GM21423 (cell line): Measurements from ENCODE around the gene DENND1B.

Experiments
- ATAC-seq: cut with Tn5 transposase; IDR thresholded peaks from one replicate; pipeline ENCODE4 v1.9.1; 2021; ENCODE audit warnings: mild to moderate bottlenecking, moderate library complexity; ENCODE audit not compliant: unreplicated experiment

DENND1B gene

GRCh38 chr1:197688233-197688632 lies 87.0 kb downstream of the DENND1B start:
- no peak for ATAC-seq

DNA sequence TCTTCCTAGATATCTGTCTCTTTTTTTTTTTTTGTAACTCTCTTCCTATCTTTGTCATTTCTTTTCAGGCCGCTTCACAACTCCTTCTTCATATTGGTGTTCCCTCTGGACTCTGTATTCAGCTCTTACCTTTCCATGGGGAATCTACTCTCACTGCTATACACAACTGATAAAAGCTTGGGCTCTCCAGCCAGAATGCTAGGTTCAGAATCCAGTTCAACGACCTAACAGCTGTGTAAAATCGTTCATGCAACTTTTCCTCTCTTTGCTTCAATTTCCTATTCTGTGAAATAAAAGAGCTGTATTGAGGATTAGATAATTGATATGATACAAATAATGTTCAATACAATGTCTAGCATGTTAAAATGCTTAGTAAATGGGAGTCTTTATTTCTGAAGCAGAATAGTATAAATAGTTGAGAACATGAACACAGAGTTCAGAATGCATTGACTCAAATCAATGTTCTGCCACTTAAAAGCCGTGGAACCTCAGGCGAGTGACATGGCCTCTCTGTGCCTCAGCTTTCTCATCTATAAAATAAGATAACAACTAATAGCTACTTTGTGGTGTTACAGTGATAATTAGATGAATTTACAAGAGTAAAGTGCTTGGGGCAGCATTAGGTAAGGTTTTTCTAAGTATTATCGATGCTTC lies 88.5 kb downstream of the DENND1B start:
- ATAC-seq: no peak

- ATAC-seq: no peak
Measured at GRCh38 chr1:197686231-197686630, 89.0 kb downstream of the DENND1B start.

- no peak for ATAC-seq
Measured at GRCh38 chr1:197685785-197686184, 89.5 kb downstream of the DENND1B start.

DNA sequence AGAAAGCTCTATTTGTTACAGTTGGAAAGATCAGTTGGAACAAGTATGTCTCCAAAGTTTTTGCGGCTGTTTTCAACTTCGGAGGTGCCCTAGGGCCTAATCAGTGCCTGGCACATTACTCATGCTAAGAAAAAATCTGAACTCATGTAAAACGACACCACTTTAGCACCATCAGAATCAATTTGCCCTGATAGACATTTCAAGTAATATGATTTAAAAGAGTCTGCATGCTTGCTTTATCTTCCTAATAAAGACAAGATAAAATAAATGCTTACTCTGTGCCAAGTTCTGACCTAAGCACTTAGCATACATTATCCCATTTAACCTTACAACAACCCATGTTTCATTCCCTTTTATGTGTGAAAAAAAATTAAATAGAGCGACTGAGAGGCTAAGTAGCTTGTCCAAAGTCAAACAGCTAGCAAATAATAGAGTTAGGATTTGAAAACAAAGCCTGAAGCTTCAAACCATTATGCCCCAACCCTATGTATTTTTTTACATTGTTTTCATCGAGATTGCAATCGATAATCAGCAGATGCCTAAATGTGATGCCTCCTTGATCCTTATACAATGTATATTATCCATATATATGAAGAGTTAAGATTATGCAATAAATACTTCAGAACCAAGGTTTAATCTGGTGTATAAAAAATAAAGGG lies 91.3 kb downstream of the DENND1B start:
- ATAC-seq: no peak

DNA sequence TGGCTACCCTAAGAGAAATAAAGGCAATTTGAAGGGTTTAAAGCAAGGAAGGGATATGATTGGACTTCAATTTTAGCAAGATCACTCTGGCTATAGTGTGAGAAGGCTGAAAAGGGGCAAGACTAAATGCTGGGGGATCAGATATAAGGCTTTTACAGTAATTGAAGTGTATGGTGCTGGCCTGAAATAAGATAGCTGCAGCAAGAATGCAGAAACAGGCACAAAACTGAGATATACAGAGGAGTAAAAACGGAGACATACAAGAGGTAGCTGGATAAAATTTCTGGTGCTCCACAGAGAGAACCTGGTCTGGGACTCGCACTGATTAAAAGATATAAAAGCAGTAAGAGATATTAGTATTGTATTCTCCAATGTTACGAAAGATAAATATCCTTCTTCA lies 92.0 kb downstream of the DENND1B start:
- no peak for ATAC-seq

- ATAC-seq: no peak
Measured at GRCh38 chr1:197680311-197680710, 95.0 kb downstream of the DENND1B start.

GRCh38 chr1:197677752-197678295 lies 97.5 kb downstream of the DENND1B start:
- no peak for ATAC-seq

DNA sequence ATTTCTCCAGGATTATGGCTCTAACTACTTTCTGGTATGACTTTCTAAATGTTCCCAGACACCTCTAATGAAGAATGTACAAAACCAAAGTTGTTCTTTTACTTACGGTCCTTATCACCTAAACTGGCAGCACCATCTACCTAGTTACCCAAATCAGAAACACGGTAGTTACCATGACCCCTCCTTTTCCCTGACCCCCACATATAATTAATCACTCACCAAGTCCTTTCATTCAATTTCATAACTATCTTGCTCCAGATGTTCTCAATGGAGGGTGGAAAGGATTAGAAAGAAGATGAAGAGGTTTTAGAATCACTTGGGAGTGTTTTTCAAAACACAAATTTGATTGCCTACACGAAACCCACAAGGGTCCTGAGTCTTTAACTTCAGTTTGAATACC lies 98.0 kb downstream of the DENND1B start:
- no peak for ATAC-seq

- ATAC-seq: no peak
Measured at GRCh38 chr1:197675583-197676208, 99.6 kb downstream of the DENND1B start.

GRCh38 chr1:197674286-197674685 lies 101.0 kb downstream of the DENND1B start:
- no peak for ATAC-seq

DNA sequence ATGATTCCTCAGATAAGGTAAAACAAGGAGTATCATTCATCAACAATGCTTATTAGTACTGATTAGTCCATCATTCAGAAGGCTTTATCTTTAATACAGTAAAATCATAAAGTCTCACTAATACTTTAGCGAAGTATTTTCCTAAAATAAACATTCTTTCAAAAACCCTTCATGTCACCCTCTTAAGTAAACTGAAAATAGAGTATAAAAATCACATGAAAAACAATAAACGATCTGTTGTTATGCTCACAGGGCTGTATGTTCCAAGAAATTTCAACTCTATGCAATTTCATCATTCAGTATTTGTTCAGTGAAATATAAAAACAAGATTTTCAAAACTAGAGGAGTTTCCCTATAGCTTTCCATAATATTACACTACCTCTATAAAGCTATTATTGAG lies 102.0 kb downstream of the DENND1B start:
- no peak for ATAC-seq

- ATAC-seq: no peak
Measured at GRCh38 chr1:197672347-197672746, 102.9 kb downstream of the DENND1B start.

- ATAC-seq: no peak
Measured at GRCh38 chr1:197671920-197672319, 103.4 kb downstream of the DENND1B start.

GRCh38 chr1:197671140-197671539 lies 104.1 kb downstream of the DENND1B start:
- ATAC-seq: no peak

DNA sequence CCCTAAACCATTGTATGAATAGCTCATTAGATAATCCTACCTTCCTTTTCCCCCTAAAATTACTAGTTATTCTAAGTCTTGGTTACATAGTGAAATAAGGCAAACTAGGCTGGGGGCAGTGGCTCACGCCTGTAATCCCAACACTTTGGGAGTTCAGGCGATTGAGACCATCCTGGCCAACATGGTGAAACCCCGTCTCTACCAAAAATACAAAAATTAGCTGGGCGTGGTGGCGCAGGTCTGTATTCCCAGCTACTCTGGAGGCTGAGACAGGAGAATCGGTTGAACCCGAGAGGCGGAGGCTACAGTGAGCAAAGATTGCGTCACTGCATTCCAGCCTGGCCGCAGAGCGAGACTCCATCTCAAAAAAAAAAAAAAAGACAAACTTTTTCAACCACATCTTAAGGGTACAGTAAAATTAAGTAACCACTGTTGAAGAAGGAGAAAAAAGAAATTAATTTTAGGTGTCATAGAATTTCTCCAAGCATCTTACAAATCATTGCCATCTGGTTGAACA lies 108.5 kb downstream of the DENND1B start:
- ATAC-seq: no peak

GRCh38 chr1:197664391-197664790 lies 110.9 kb downstream of the DENND1B start:
- ATAC-seq: no peak

- no peak for ATAC-seq
Measured at GRCh38 chr1:197663162-197663953, 111.9 kb downstream of the DENND1B start.

DNA sequence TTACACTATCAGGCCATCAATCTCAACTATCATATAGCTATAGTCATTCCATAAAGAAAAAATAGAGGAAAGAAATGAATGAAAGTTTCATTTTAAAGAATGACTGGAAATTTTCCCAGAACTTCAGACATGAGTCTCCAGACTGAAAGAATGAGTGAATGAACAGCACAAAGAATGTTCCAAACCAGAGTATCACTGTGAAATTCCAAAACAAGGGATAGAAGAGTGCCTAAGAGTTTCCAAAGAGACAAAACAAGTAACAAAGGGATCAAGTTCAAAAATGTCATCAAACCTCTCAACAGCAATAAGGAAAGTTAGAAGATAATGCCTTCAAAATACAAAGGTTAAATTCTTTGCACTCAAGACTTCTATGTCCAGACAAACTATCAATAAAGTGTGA lies 114.9 kb downstream of the DENND1B start:
- no peak for ATAC-seq

DNA sequence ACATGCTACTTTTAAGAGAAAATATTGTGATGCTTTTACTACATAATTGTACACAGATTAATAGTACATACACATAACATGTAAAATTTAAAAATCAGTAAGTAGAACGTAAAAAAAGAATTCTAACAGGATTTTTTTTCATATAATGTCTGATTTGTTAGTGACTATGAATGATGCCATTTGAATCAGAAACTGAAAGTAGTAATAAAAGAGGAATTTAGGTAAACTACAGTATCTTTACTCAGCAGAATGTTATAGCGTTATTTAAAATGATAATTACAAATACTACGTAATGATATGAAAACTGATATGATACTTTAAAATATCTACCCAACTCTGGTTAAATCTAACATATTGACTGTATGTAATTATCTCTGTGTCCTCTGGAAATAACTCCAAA lies 116.1 kb downstream of the DENND1B start:
- no peak for ATAC-seq

- no peak for ATAC-seq
Measured at GRCh38 chr1:197649188-197649587, 126.1 kb downstream of the DENND1B start.
